GM19395 (cell line): ENCODE measurements around the gene C19orf47.
A peak's percentile ranks its signal among the peaks of the same experiment; 100 is the strongest.

Experiments used
- ATAC-seq: cut with Tn5 transposase; IDR thresholded peaks from one replicate; pipeline ENCODE4 v1.9.1; 2021; ENCODE audit warnings: mild to moderate bottlenecking, moderate library complexity; ENCODE audit not compliant: unreplicated experiment

C19orf47 gene

GRCh38 chr19:40321076-40321475 is 27.1 kb downstream of the C19orf47 start:
- no peak for ATAC-seq

- ATAC-seq = no peak
Measured at GRCh38 chr19:40320558-40320935, 27.6 kb downstream of the C19orf47 start.

GRCh38 chr19:40317338-40317737 is 30.9 kb downstream of the C19orf47 start:
- ATAC-seq = no peak

DNA sequence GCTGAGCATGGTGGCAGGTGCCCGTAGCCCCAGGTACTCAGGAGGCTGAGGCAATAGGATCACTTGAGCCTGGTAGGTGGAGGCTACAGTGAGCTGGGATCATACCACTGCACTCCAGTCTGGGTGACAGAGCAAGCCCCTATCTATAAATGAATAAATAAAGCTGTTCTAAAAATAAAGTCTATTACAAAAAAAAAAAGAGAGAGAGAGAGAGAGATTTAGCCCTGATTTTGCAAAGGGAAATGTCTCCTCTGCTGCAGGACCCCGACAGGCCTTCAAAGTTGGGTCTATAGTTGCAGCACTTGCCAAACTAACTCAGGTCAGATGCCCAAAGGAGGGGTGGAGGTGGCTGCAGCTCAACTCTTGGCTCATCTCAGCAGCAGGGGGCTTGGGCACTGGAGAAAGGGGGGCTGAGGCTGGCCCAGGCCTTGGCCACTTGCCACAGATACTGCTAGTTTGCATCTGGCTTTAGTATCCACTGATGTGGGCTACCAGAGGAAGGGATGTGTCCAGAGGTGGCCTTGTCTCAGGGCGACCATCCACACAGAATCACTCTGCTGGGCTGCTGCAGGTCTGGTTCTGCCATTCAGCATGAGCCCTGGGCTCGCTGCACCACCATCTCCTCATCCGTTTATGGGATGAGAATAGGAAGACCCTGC is 32.3 kb downstream of the C19orf47 start:
- ATAC-seq = no peak

GRCh38 chr19:40314656-40315055 is 33.5 kb downstream of the C19orf47 start:
- ATAC-seq = no peak

DNA sequence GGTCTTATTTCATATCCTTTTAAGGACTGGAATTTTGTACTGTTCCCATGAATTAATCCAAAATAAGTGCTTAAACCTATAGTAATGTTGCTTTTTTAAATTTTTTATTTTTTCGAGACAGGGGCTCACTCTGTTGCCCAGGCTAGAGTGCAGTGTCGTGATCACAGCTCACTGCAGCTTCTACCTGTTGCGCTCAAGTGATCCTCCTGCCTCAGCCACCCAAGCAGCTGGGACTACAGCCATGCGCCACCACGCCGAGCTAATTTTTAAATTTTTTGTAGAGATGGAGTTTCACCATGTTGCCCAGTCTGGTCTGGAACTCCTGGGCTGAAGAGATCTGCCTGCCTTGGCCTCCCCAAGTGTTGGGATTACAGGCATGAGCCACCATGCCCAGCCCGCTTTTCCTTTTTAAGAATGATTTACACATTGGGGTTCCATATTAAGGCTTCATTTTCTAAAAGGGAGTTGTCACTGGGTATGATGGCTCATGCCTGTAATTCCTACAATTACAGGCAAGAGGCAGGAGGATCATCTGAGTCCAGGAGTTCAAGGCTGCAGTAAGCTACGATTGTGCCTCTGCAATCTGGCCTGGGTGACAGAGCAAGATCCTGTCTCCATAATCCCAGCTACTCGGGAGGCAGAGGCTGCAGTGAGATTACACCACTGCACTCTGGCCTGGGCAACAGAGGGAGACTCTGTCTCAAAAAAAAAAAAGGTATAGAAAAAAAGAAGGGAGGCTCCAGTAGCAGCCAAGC is 34.8 kb downstream of the C19orf47 start:
- no peak for ATAC-seq

- ATAC-seq = no peak
Measured at GRCh38 chr19:40312533-40312932, 35.7 kb downstream of the C19orf47 start.

DNA sequence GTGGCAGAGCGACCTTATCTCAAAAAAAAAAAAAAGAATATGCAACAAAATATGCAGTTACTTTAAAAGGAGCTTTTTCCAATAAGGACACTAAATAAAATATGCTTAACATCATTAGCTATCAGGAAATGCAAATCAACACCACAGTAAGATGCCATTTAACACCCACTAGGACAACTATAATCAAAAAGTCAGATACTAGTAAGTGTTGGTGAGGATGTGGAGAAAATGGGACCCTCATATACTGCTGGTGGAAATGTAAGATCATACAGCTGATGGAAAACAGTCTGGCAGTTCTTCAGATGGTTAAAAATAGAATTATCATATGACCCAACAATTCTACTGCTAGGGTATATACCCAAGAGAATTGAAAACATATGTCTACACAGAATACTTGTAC is 38.5 kb downstream of the C19orf47 start:
- ATAC-seq = no peak

DNA sequence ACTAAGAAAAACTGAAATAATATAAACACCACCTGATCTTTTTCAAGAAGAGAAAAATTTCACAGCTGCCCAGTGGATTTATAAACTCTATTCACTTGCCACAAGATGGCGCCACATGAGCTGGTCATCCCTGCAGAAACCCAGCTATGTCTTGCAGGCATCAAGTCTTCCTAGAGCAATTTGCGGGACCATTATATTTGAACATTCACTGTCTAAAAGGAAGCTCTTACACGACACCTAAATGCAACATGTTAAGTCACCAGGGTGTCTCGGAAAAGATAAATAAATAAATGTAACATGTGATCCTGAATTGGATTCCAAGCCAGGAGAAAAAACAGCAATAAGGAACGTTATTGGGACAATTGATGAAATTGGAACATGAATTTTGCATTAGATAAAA is 42.8 kb downstream of the C19orf47 start:
- ATAC-seq = no peak

DNA sequence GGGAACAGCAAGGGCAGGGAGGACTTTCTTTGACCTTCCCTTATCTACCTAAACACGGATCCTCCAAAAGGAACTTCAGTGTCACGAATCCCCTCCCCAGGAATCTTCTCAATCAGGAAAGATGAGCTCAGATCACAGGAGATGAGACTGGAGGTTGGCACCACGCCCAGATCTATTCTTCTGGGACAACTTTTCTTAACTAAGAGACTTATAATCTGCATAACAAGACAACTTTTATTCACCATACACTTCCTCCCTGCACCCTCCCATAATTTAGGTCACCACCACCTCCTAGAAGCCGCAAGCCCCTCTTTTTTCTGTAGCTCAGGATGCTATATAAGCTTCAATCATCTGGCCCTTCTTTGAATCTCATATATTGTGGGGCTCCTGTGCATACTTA is 43.9 kb downstream of the C19orf47 start:
- no peak for ATAC-seq

GRCh38 chr19:40303765-40304164 is 44.4 kb downstream of the C19orf47 start:
- no peak for ATAC-seq

DNA sequence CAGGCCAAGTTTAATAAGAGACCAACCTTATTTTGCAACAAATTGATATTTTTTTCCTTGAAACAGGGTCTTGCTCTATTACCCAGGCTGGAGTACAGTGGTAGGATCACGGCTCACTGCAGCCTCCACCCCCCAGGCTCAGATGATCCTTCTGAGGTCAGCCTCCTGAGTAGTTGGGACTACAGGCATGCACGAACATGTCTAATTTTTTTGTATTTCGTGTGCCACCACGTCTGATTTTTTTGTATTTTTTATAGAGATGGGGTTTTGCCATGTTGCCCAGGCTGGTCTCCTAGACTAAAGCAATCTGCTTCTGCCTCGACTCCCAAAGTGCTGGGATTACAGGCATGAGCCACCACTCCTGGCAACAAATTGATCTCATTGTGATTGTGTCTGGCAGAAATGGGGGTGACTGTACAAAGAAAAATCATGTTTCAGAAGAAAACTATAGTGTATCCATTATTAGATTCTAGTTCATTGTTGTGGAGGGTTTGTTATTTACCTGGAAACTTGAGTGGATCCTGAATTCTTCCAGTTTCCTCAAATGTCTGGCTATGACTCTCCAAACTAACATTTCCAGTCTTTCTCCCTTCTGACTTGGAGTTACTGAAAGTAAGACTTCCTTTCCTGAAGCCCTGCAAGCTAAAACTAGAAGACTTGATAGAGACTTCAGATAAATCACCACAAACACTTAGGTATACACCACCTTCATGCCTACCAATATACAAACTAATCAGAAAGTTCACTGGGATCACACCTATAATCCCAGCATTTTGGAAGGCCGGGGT is 45.8 kb downstream of the C19orf47 start:
- no peak for ATAC-seq

GRCh38 chr19:40300668-40301067 is 47.5 kb downstream of the C19orf47 start:
- ATAC-seq = no peak

GRCh38 chr19:40298026-40298425 is 50.2 kb downstream of the C19orf47 start:
- ATAC-seq = no peak

DNA sequence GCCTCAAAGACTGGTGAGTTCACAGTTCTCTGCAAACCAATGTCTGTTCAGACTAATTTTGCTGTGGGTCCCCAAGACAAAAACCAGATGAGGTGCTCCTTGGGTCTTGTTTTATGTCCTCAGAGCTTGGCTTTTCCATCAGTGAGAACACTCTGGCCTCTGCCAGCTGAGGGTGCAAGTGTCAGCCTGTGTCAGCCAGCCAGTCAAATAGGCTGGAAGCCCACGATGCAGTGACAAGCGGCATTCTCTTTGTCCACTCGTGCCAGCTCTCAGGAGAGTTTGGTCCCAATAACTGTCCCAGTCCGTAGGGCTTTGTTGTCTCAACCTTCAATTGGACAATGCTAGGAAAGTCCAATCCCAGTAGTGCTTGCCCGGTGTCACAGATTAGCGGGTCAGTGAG is 53.6 kb downstream of the C19orf47 start:
- no peak for ATAC-seq

DNA sequence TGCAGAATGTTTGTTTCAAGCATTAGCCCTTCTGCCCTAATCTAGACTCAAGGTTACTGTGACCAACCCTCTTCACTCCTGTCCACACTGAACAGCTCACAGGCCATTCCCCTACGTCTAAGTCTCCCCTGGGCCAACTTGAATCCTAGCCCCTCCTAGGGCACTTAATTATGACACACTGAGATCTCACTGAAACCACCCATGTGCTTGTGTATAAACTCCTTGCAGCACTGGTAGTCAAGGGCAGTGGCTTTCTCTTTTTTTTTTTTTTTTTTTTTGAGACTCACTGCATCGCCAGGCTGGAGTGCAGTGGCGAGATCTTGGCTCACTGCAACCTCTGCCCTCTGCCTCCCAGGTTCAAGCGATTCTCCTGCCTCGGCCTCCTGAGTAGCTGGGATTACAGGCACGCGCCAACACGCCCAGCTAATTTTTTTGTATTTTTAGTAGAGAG is 61.2 kb downstream of the C19orf47 start:
- ATAC-seq = no peak

- no peak for ATAC-seq
Measured at GRCh38 chr19:40286235-40286970, 61.8 kb downstream of the C19orf47 start.

- ATAC-seq = peak; percentile 81
Measured at GRCh38 chr19:40285353-40286234, 62.6 kb downstream of the C19orf47 start.

GRCh38 chr19:40284501-40285352 is 63.5 kb downstream of the C19orf47 start, which contains the start of gene AKT2:
Gene AKT2, minus strand, starts transcription at chr19:40285345. Its CDS starts 20,078 bp downstream, at chr19:40265267.
- ATAC-seq = peak; percentile 24
